Cardiac fibroblast (primary cell): ENCODE results near the gene HCST.

Experiments
- DNase-seq, 2 donors: peaks; one replicate each; pipeline versions ENCODE4 v3.0.0 to v3.0.0-alpha.2; 2010; ENCODE audit warnings: low read depth in 2 of 2
- H3K4me3 ChIP-seq, 2 donors: replicated peaks in 1 of 2; 1 replicate in 1 of 2; 2 replicates in 1 of 2; pipeline ENCODE4 v1.5.1; 2011; ENCODE audit warnings: low read depth in 2 of 2, low read length in 2 of 2, mild to moderate bottlenecking in 2 of 2, moderate library complexity in 1 of 2
- CTCF ChIP-seq: IDR thresholded peaks from one replicate; pipeline ENCODE4 v1.5.1; 2011; ENCODE audit warnings: low read depth, mild to moderate bottlenecking, low read length, inconsistent platforms

The HCST gene, protein sequence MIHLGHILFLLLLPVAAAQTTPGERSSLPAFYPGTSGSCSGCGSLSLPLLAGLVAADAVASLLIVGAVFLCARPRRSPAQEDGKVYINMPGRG

GRCh38 chr19:35901854-35902661 is at the start of gene HCST:
TSS of gene HCST (plus strand) at chr19:35902529. CDS start at chr19:35902594, 65 bp downstream.
- TF ChIP-seq CTCF = no peak
- H3K4me3 ChIP-seq = peak within 1 kb of the TSS; percentile 24 to 28
- DNase-seq = peak in 1 of 2 donors; percentile 11

DNA sequence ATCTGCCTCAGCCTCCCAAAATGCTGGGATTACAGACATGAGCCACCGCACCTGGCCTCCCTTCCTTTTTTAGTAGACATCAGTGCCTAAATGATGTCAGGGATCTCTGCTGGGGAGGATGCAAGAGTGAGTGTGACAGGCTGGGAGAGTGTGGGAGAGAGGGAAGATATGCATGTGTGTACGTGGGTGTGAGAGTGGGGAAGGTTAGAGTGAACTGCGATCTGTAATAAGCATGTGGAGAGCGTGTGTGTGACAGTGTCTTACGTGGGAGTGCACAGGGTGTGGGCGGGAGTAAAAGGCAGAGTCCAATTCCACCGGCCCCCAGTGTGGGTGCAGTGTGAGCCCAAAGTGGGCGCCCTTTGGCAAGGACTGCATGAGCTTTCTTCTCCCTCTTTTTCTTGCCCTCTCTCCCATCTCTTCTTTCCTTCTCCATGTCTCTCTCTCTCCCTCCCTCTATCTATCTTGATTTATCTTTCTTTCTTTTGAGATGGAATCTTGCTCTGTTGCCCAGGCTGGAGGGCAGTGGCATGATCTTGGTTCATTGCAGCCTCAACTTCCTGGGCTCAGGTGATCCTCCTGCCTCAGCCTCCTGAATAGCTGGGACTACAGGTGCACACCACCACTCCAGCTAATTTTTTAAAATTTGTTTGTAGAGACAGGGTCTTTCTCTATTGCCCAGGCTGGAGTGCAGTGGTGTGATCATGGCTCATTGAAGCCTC is 49.1 kb upstream of the HCST start:
- DNase-seq = no peak
- no peak for TF ChIP-seq CTCF
- no peak overlapping the region for H3K4me3 ChIP-seq

GRCh38 chr19:35856546-35857149 is 45.7 kb upstream of the HCST start, which contains the start of gene KIRREL2:
TSS of gene KIRREL2 (plus strand) at chr19:35856911. CDS start at chr19:35857120, 209 bp downstream.
- TF ChIP-seq CTCF = no peak
- H3K4me3 ChIP-seq = peak within 1 kb of the TSS; percentile 45 to 47
- DNase-seq = no peak

- no peak overlapping the region for H3K4me3 ChIP-seq
Measured at GRCh38 chr19:35858311-35858710, 44.0 kb upstream of the HCST start.

GRCh38 chr19:35859414-35859813 is 42.9 kb upstream of the HCST start:
- H3K4me3 ChIP-seq = no peak overlapping the region
- no peak for DNase-seq
- TF ChIP-seq CTCF = no peak

More at GRCh38 chr19:35858311-35858710, 44.0 kb upstream of the HCST start:
- TF ChIP-seq CTCF = no peak
- no peak for DNase-seq

GRCh38 chr19:35860436-35860817 is 41.9 kb upstream of the HCST start:
- H3K4me3 ChIP-seq = no peak overlapping the region
- no peak for TF ChIP-seq CTCF
- no peak for DNase-seq
